GM19324 (cell line): Measurements from ENCODE around the gene COMMD3.

Experiments
- ATAC-seq: cut with Tn5 transposase; IDR thresholded peaks from one replicate; pipeline ENCODE4 v1.9.1; 2021; ENCODE audit warnings: mild to moderate bottlenecking, moderate library complexity; ENCODE audit not compliant: unreplicated experiment, low FRiP score

Gene COMMD3

DNA sequence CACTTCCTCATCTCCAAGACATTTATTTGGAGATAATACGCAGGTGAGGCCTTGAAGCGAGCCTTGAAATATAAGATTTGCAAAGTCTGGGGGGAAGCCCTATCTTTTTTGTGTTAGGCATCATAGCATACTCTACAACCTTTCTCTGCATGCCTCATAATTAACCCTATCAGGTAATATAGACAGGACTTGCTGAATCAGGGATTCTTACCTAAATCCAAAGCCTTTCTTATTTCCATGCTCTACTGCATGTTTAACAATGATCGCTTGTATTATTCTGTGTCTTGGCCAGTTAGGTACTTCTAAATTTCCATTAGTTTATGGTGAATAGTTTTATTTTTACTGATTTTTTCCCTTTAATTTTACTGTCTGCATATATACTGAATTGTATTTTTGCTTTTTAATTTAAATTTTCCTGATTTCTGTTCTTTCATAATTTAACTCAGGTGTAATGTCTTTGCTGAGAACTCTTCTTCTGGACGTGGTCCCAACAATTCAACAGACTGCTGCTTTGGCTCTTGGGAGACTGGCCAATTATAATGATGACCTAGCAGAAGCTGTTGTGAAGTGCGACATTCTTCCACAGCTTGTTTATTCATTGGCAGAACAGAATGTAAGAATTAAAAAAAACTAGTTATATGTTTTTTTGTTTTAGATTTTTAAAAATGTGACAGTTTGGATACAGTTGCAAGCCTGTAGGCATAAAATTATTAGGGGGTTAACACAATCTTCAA is 48.4 kb downstream of the COMMD3 start:
- ATAC-seq: no peak

GRCh38 chr10:22365233-22365632 is 49.0 kb downstream of the COMMD3 start:
- peak; percentile 71 for ATAC-seq

- ATAC-seq: peak; percentile 29
These were observed 49.7 kb downstream of the COMMD3 start for GRCh38 chr10:22365644-22366434.

GRCh38 chr10:22366435-22366703 is 50.2 kb downstream of the COMMD3 start:
- ATAC-seq: no peak

GRCh38 chr10:22366771-22367170 is 50.6 kb downstream of the COMMD3 start:
- no peak for ATAC-seq

DNA sequence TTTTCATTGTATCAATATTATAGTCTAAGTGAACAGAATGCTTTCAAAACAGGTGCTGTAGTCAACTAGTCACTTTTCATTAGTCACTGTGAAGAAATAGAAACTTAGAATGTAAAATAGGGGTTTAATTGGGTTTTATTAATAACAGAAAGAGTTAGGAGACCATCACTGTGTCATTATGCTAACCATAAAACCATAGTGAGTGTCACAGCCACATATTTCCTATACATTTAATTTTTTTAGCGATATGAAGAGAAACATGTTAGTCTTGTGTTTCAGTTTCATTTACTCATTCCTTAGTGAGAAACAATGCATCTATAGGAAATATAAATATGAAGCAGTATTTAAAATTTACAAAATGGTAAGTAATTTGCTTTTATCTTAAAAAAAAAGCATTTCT is 51.3 kb downstream of the COMMD3 start:
- no peak for ATAC-seq

DNA sequence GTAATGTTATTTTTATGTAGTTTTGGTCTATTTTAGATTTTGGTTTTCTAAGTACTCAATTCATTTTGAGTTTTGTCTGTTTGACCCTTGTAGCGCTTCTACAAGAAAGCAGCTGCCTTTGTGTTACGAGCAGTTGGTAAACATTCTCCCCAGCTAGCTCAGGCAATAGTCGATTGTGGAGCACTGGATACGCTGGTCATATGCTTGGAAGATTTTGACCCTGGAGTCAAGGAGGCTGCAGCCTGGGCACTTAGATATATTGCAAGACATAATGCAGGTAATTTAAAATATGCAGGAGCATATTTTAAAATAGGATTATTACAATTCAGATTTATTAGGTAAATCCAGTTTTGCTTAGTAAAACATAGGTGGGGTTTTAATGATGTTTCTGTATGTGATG is 52.2 kb downstream of the COMMD3 start:
- no peak for ATAC-seq

DNA sequence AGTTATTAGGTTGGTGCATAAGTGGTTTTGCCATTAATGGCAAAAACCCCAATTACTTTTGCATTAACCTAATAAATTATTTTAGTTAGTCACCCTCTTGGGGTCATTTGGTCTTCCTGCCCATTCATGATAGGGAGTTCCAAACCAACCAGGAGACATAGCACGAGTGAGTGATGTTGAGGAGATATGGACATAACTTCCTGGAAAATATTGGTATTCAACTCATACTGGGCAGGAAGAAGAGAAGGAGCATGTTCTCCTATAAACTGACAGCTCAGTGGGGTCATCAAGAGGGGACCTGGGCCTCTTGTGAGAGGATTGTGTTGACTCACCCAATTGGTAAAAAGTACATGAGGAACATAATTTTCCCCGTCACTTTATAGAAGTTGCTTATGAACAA is 52.8 kb downstream of the COMMD3 start:
- ATAC-seq: no peak

- ATAC-seq: no peak
These were observed 53.4 kb downstream of the COMMD3 start for GRCh38 chr10:22369434-22370072.
